GM12874 (cell line): ENCODE measurements around the gene CCDC70.
A peak's percentile ranks its signal among the peaks of the same experiment; 100 is the strongest.

Experiments
- TF ChIP-seq, protein P1 (sequence below): IDR thresholded peaks from 2 replicates; pipeline ENCODE4 v1.5.1; 2011; ENCODE audit warnings: low read depth, mild to moderate bottlenecking, control low read depth, low read length, moderate library complexity; ENCODE audit not compliant: insufficient read depth

CCDC70 gene

DNA sequence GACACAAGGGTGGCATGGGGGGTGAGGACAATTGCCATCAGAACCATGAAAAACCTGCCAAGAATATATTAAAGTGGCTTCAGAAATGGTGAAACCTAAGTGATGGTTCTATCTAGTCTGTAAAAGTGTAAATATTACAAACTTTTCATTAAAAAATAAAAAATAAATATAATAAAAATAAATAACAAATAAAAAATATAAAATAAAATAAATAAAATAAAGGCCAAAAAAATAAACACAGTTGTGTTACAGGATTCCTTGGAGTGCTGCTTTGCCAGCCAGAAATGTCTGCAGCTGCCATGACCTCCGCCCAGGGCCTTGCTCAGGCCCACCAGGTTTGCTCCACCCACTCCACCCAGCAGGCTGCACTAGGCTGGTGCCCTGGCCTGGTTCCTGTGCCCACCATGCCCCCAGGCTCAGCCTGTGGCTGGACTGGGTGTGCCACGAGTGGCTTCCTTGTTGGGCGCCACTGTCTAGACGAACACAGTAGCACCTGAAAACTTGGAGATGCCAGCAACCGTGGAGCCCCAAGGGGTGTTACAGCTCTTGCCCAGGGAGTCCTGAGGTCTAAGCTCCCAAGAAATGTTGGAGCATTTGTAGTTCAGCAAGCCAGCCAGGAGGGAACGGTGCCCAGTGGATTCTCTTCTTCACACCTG, 20.9 kb downstream of the CCDC70 start:
- TF ChIP-seq, protein P1, sequence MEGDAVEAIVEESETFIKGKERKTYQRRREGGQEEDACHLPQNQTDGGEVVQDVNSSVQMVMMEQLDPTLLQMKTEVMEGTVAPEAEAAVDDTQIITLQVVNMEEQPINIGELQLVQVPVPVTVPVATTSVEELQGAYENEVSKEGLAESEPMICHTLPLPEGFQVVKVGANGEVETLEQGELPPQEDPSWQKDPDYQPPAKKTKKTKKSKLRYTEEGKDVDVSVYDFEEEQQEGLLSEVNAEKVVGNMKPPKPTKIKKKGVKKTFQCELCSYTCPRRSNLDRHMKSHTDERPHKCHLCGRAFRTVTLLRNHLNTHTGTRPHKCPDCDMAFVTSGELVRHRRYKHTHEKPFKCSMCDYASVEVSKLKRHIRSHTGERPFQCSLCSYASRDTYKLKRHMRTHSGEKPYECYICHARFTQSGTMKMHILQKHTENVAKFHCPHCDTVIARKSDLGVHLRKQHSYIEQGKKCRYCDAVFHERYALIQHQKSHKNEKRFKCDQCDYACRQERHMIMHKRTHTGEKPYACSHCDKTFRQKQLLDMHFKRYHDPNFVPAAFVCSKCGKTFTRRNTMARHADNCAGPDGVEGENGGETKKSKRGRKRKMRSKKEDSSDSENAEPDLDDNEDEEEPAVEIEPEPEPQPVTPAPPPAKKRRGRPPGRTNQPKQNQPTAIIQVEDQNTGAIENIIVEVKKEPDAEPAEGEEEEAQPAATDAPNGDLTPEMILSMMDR: no peak

DNA sequence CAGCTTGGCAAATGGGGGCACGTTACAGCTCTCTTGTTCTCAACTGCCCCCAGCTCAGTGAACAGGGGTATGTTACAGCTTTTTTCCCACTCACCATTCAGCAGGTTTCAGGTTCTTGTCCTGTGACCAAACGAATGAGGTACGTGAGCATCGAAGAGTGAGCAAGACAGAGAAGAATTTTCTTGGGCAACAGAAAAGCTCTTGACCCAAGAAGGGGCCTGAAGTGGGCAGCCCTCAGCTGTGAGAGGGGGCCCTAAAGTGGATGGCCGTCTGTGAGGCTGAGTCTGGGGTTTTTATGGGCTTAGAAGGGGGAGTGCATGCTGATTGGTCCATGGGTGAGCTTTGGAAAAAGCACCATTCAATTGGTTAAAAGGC, 21.4 kb downstream of the CCDC70 start:
- TF ChIP-seq, protein P1: no peak

DNA sequence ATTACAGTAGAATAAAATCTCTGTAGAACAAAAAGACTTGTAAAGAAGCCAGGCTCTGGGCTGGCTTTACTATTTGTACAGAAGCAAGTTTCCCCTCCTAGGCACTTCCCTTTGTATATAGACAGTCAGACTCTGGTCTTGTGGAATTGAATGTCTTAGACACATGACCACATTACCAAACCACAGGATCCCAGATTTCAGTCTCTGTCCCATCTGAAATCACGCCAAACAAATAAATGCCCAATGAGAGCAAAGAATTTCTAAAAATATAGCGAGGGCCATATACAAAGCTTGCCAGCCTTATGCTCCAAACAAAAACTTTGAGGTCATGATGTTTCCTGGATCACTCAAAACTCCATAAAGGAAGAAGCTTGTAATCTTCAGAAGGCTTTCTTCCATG, 23.9 kb downstream of the CCDC70 start:
- TF ChIP-seq, protein P1: no peak

DNA sequence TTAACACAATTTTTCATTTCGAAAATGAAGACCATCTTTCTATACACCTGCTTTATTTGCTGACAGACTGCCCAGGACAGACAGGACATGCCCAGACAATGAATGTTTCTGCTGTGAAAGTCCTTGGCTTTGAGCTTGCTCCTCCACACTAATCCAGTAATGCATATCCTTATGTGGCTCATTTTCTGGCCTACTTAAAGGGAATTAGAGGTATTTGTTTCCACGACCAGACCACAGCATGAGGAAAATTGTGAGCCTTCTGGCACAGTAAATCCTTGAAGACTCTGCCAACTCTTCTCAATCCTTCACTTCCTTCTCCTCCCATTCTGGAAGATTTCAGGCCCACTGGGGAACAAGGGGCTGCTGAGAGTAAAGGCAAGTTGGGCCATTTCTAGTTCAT, 25.7 kb downstream of the CCDC70 start:
- TF ChIP-seq, protein P1: no peak

DNA sequence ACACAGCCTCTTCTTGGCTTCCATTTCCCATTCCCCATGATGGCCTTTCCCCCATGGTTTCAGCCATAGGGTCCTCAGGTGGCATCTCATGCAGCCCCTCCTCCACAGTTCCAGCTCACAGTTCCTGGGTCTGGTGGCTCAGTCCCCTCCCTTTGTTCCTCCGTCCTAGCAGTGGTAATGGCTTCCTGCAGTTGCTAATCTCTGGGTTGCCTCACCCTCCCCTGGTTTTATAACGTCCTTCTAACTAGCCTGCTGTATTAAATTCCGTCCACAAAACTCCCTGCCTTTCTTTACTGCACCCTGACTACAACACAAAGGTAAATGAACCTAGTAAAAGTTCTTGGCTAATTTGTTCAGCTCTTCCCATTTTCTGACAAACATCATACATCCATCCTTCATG, 30.9 kb downstream of the CCDC70 start:
- TF ChIP-seq, protein P1: no peak

DNA sequence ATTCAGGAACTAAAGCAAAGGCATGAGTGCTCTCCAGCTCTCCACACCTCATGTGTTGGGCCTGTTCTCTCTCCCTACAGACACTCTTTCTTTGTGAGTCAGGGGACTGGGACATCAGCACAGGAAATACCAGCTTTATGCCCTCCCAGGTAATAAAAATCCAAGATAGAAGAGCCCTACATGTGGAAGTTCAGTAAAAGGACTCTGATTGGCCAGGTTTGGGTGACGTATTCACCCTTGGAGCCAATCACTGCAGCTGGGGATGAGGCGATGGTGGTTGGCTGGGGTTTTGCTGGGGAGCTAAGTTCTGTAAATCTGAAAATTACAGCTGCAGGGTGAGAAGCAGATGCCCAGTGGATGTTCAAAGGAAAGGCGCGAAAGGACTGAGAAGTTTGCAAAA, 32.5 kb downstream of the CCDC70 start:
- TF ChIP-seq, protein P1: no peak

DNA sequence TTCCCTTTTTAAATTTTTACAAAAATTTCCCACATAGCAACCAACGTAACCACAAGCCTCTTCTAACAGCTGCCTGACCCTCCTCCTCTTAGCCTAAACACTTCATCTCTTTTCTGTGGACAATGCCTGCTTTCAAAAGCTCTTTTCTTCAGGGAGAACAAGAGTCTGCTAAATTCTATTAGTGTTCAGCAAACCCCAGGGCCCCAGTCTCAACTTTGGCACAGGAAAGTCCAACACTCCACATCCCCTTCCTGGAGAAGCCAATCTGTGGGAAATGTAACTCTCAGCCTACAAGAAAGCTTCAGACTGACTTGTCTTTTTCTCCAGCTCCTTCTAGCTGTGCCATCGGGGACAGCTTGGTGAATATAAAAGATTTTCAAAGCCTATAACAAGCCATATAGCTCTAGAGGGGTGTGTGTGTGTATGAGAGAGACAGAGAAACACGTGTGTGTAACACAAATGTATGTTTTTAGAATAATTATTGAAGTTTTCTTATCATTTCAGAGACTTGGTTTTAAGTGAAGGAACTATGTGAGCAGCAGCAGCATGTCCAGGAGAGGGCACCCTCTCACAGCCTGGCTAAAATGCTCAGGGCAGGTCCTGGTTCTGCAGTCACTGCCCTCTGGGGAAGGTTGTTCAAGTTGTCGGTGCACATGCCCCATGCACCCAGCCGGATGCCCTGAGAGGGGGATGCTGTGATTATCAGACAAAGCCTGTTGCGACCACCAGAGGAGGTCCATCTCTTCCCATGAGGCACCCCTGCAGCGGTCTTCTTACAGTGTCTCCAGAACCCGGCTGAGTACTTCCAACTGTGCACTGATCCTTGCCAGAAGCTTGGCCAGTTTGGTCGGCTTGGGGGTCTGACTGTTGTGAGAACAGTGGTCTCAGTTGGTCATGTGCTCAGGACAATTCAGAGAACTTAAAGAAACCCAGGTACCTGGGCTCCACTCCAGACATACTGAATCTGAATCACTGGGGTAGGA, 34.4 kb downstream of the CCDC70 start:
- TF ChIP-seq, protein P1: peak; percentile 70
